Activated T-cell treated with anti-CD3 and anti-CD28 coated beads, Interleukin-2, amount 50 U/mL, for 48 hours (primary cell): ENCODE results near the gene EFNA5.
"Not testable (repeated sequence)": the region's sequence is repeated elsewhere in the genome, so short reads cannot be mapped to it uniquely, and the experiment has no call there.

Experiments
- DNase-seq, 2 experiments: peaks; one replicate each; pipeline ENCODE4 v3.0.0-alpha.2; 2020

EFNA5 gene

GRCh38 chr5:107447587-107447986 lies 223.2 kb downstream of the EFNA5 start:
- DNase-seq = no peak

- DNase-seq = no peak
Observed at GRCh38 chr5:107446972-107447371, 223.8 kb downstream of the EFNA5 start.

DNA sequence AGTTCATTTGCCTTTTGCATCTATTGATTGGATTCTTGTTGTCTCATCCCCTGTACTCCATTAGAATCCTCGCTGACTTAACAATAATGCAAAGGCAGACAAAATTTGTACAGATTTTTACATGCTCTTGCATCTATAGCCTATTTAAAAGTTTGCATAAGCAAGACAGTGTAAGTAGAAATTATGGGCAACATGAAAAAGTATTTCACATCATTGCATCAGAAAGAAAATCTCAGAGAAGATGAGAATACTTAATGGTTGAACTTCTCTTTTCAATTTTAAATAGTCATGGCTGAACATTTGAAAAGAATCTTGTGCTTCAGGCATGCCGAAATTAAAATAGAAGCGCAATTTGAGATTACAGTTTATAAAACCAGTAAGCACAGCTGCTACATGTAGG lies 226.4 kb downstream of the EFNA5 start:
- DNase-seq = no peak

- no peak for DNase-seq
Observed at GRCh38 chr5:107443897-107444296, 226.8 kb downstream of the EFNA5 start.

- DNase-seq = no peak
Observed at GRCh38 chr5:107442452-107442851, 228.3 kb downstream of the EFNA5 start.

- no peak for DNase-seq
Observed at GRCh38 chr5:107439832-107440231, 230.9 kb downstream of the EFNA5 start.

GRCh38 chr5:107437986-107438510 lies 232.7 kb downstream of the EFNA5 start:
- no peak for DNase-seq

DNA sequence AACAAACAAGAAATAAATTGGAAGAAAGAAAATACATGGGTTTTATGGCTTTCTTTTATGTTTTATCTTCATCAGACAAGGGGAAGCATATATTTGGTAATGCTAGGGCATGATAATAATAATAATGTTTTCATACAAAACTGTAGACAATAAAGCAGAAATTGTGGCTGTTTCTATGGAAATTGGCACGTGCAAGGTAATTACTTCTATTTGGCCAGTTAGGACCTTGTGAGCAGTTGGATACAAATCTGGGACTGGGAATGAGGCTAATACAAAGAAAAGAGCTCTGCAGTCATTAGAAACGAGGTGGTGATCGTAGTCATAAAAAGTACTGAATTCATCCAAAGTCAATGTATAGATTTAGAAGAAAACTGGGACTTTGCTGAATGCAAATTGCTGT lies 233.6 kb downstream of the EFNA5 start:
- no peak for DNase-seq

- no peak for DNase-seq
Observed at GRCh38 chr5:107436201-107436600, 234.5 kb downstream of the EFNA5 start.

GRCh38 chr5:107435061-107435460 lies 235.7 kb downstream of the EFNA5 start:
- DNase-seq = no peak

DNA sequence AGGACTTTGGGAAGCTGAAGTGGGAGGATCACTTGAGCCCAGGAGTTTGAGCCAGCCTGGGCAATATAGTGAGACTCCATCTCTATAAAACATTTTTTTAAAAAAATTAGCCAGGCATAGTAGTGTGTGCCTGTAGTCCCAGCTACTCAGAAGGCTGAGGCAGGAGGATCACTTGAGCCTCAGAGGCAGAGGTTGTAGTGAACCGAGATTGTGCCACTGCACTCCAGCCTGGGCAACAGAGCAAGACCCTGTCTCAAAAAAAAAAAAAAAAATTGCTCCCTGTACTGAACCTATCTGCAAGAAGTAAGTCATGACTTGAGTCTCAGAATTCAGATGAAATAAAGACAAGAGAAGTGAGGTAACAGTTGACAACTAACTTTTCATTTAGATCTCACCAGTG lies 237.1 kb downstream of the EFNA5 start:
- not testable (repeated sequence) for DNase-seq

GRCh38 chr5:107431998-107432397 lies 238.7 kb downstream of the EFNA5 start:
- DNase-seq = no peak

- DNase-seq = no peak
Observed at GRCh38 chr5:107431536-107431935, 239.2 kb downstream of the EFNA5 start.

DNA sequence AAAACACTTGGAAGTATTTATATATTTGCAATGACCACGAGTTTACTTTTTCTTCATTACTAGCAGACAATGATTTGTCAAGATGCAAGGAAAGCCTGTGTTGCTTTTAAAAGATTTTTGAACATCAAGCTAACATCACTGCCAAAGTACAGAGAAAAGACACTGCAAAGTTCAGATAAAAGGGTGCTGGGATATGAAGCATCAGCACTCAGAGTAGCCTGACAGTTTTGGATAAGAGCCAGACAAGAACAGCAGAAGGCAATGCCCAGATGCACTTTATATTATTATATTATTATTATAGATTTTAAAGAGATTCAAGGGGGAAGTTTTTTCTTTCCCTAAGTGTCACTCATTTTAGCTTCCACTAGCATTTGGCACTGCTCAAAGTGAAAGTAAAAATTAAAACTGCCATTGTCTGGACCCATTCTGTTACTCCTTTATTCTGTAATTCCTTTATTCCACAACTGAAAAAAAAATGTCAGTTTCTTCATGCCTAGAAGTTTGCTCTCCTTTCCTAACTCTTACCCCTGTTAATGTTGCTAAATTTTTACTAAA lies 240.6 kb downstream of the EFNA5 start:
- no peak for DNase-seq

- DNase-seq = no peak
Observed at GRCh38 chr5:107428303-107428813, 242.4 kb downstream of the EFNA5 start.

DNA sequence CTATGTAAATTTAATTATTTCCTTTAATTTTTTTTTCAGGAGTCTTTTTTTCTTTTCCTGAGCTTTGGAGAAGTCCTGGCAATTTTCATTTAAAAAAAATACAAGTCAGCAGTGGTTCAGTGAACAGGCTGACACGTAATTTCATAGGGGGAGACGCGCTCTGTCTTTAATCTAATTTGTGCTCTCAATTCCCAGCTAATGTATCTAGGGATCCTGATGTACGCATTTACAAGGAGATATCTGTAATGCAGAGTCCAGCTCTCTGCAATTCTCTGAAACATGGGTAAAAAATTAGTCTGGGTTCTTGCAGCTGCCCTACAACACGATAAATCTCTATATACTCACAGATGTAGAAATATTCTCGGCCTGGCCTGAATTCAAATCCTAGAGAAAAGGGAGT lies 243.9 kb downstream of the EFNA5 start:
- no peak for DNase-seq

DNA sequence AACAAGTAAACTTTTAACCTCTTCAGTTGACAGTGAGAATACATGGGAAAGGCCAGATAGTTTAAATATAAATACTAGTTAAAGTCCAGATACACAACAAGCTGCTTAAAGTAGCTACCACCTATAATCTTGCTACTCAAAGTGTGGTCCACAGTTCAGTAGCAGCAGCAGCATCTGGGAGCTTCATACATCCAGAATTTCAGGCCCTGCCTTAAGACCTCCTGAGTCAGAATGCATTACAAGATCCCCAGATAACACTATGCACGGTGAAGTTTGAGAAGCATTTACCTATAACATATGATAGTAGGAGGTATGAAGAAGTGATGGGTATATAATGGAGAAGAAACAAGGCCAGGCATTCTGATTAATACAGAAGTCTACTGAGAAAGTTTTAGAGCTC lies 244.5 kb downstream of the EFNA5 start:
- DNase-seq = no peak

DNA sequence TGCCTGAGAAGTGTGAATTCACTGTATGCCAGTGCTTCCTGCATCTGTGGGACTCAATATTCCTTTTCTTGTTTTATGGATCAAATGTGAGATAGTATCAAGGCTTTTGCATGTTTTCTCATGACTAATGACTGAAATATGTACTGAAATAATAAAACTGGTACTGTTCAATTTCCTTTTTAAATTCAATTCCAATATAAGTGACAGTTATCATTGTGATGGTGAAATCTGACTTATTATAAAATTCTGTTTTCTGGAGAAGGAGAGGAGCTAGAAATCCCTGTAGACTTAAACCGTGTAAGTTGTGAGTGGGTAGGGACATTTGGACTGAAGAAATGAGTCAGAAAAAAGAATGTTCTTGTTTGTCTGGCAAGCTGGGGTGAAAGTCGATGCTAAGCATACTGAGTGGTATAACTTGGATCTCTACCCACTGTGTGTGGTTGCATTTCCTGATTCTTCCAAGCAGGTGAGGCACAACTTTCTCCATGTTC lies 245.2 kb downstream of the EFNA5 start:
- DNase-seq = no peak

GRCh38 chr5:107424491-107424890 lies 246.2 kb downstream of the EFNA5 start:
- no peak for DNase-seq

- no peak for DNase-seq
Observed at GRCh38 chr5:107422494-107422893, 248.2 kb downstream of the EFNA5 start.

GRCh38 chr5:107419498-107419897 lies 251.2 kb downstream of the EFNA5 start:
- no peak for DNase-seq

DNA sequence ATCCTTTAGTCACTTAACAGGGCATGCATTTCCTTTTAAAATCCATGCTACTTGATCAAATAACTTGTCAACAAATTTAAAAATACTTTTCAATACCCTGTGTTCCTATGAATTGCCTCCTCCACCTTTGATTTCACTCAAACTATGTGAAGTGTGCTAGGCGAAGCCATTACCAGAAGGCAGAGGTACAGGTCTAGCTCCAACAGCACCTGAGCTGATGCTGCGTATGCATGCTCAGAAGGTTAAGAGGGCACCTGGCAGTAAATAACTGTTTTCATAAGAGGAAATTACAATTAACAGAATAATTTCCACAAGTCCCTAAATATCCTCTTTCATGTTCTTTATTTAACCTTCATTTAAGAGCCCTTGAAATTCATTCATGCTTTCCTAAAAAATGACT lies 251.8 kb downstream of the EFNA5 start:
- no peak for DNase-seq

GRCh38 chr5:107418071-107418470 lies 252.7 kb downstream of the EFNA5 start:
- DNase-seq = no peak

- no peak for DNase-seq
Observed at GRCh38 chr5:107415762-107416161, 255.0 kb downstream of the EFNA5 start.

DNA sequence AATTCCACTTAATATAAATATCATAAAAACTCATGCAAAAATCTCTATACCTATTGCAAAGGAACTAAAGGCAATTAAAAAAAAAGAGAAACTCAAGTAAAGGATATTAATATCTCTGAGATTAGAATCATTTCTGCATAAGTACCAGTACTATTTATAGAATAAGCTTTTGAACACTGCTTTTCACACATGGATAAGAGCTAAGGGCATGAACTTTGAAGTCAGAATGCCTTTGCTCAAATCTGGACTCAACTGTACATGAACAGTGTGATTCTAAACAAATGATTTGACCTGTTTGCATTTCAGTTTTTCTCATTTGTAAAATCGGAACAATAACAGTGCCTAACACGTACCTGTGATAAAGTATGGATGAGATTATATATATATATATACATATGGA lies 255.9 kb downstream of the EFNA5 start:
- no peak for DNase-seq
